Measurements from ENCODE around the gene CTSS. TPM values are rescaled to one million over a fixed set of nuclear protein-coding genes. Genes with fewer than 3 reads are reported as not detected.
"Not testable (repeated sequence)": the region's sequence is repeated elsewhere in the genome, so short reads cannot be mapped to it uniquely, and the experiment has no call there.

CTSS gene
- total RNA-seq, 1 experiment from 2014 or later = 0.66 TPM

DNA sequence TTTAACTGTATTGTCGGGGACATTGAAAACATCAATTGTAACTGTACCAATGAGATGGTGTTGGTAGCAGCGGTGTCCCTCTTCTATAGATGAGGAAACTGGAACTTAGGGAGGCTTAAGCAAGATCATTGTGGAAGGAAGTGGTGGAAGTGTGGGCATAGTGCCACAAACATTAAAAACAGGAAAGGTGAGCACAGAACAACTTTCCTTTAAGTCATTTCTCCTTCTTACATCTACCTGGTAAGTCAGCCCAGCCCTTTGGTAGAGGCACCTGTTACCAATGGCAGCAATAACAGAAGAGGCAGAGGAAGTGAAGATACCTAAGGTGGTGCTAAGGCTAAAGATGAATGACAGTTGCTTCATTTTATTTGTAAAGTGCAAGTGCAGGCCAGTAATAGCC is 12.0 kb upstream of the CTSS start (continued):
- TF ChIP-seq, protein P1, sequence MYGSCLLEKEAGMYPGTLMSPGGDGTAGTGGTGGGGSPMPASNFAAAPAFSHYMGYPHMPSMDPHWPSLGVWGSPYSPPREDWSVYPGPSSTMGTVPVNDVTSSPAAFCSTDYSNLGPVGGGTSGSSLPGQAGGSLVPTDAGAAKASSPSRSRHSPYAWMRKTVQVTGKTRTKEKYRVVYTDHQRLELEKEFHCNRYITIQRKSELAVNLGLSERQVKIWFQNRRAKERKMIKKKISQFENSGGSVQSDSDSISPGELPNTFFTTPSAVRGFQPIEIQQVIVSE (CRISPR knock-in tag; IDR thresholded peaks at IDR 0.05; ENCODE audit: borderline replicate concordance) = no peak
- no peak for TF ChIP-seq NFATC4 (CRISPR knock-in tag; IDR thresholded peaks at IDR 0.05)
- TF ChIP-seq, protein P2, sequence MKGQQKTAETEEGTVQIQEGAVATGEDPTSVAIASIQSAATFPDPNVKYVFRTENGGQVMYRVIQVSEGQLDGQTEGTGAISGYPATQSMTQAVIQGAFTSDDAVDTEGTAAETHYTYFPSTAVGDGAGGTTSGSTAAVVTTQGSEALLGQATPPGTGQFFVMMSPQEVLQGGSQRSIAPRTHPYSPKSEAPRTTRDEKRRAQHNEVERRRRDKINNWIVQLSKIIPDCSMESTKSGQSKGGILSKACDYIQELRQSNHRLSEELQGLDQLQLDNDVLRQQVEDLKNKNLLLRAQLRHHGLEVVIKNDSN (CRISPR knock-in tag; IDR thresholded peaks at IDR 0.05) = no peak
- TF ChIP-seq, protein P3, sequence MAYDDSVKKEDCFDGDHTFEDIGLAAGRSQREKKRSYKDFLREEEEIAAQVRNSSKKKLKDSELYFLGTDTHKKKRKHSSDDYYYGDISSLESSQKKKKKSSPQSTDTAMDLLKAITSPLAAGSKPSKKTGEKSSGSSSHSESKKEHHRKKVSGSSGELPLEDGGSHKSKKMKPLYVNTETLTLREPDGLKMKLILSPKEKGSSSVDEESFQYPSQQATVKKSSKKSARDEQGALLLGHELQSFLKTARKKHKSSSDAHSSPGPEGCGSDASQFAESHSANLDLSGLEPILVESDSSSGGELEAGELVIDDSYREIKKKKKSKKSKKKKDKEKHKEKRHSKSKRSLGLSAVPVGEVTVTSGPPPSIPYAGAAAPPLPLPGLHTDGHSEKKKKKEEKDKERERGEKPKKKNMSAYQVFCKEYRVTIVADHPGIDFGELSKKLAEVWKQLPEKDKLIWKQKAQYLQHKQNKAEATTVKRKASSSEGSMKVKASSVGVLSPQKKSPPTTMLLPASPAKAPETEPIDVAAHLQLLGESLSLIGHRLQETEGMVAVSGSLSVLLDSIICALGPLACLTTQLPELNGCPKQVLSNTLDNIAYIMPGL (CRISPR knock-in tag; IDR thresholded peaks at IDR 0.05) = no peak
- no peak for TF ChIP-seq MYBL2 (CRISPR knock-in tag; IDR thresholded peaks at IDR 0.05)
- TF ChIP-seq, protein P4, sequence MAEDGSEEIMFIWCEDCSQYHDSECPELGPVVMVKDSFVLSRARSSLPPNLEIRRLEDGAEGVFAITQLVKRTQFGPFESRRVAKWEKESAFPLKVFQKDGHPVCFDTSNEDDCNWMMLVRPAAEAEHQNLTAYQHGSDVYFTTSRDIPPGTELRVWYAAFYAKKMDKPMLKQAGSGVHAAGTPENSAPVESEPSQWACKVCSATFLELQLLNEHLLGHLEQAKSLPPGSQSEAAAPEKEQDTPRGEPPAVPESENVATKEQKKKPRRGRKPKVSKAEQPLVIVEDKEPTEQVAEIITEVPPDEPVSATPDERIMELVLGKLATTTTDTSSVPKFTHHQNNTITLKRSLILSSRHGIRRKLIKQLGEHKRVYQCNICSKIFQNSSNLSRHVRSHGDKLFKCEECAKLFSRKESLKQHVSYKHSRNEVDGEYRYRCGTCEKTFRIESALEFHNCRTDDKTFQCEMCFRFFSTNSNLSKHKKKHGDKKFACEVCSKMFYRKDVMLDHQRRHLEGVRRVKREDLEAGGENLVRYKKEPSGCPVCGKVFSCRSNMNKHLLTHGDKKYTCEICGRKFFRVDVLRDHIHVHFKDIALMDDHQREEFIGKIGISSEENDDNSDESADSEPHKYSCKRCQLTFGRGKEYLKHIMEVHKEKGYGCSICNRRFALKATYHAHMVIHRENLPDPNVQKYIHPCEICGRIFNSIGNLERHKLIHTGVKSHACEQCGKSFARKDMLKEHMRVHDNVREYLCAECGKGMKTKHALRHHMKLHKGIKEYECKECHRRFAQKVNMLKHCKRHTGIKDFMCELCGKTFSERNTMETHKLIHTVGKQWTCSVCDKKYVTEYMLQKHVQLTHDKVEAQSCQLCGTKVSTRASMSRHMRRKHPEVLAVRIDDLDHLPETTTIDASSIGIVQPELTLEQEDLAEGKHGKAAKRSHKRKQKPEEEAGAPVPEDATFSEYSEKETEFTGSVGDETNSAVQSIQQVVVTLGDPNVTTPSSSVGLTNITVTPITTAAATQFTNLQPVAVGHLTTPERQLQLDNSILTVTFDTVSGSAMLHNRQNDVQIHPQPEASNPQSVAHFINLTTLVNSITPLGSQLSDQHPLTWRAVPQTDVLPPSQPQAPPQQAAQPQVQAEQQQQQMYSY (CRISPR knock-in tag; IDR thresholded peaks at IDR 0.05) = no peak
- no peak for TF ChIP-seq TEAD1 (CRISPR knock-in tag; IDR thresholded peaks at IDR 0.05)

DNA sequence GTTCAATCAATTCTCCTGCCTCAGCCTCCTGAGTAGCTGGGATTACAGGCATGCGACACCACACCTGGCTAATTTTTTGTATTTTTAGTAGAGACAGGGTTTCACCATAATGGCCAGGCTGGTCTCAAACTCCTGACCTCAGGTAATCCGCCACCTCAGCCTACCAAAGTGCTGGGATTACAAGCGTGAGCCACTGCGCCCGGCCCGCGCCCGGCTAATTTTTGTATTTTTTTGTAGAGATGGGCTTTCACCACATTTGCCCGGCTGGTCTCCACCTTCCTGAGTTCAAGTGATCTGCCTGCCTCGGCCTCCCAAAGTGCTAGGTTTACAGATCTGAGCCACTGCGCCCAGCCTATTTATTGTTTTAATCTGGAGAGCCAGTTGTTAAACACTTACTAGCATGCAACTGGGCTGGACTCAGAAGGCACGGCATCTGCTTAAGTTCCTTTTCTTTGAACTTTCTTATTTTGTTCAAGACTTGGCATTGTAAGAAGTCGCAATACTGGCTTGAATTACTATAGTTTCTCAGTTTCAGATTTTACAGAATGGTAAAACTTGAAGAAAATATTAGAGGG is 10.4 kb upstream of the CTSS start:
- H3K4me1 Mint-ChIP-seq; H3K27ac Mint-ChIP-seq; H3K27me3 Mint-ChIP-seq (ENCODE audit: low read depth); H3K36me3 Mint-ChIP-seq; ATAC-seq; H3K4me3 Mint-ChIP-seq; POLR2A ChIA-PET; DNase-seq (ENCODE audit: low spot score); H3K9me3 Mint-ChIP-seq; CTCF ChIA-PET: not testable (repeated sequence)

DNA sequence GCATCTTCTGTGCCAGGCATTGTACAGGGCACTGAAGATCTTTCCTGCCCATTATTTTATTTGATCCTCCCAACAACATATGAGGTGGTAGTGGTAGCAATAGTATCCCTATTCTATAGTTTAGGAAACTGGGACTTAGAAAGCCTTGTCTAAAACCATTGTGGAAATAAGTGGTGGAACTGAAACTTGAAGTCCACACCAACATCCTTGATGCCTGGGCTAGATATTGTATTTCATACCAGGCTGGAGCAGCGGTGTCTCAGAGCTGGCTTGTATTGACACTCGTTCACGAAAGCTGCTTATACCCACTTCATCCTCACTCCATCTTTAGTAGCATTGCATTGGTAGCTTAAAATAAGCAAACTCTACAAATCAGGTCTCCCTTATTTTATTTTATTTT is 9.7 kb upstream of the CTSS start:
- no peaks in the 10 kb centered on the region for H3K4me1 Mint-ChIP-seq
- peaks cover 5% of the 10 kb centered on the region for H3K36me3 Mint-ChIP-seq
- no peaks in the 10 kb centered on the region for H3K27me3 Mint-ChIP-seq (ENCODE audit: low read depth)
- H3K27ac Mint-ChIP-seq = no peak overlapping the region
- DNase-seq (ENCODE audit: low spot score) (no peak), ATAC-seq (no peak)
- H3K4me3 Mint-ChIP-seq = no peak overlapping the region
- peaks cover 3% of the 10 kb centered on the region for H3K9me3 Mint-ChIP-seq
- ChIA-PET POLR2A (interaction anchor here (0.6 kb wide), 1 partner anchor 404 kb away, joined by 3 read pairs; no protein-coding TSS in a partner anchor), CTCF (interaction anchor here (0.9 kb wide), 1 partner anchor 109 kb away, joined by 3 read pairs; no protein-coding TSS in a partner anchor)
- TF ChIP-seq GABPB1 (CRISPR knock-in tag; IDR thresholded peaks at IDR 0.05) (no peak), SP1 (CRISPR knock-in tag; conservative IDR thresholded peaks at IDR 0.05) (no peak), SOX15 (CRISPR knock-in tag; IDR thresholded peaks at IDR 0.05) (no peak), ZNF219 (CRISPR knock-in tag; IDR thresholded peaks at IDR 0.05; ENCODE audit: borderline replicate concordance) (no peak), NFE2L1 (CRISPR knock-in tag; IDR thresholded peaks at IDR 0.05) (no peak)
- TF ChIP-seq, protein P5, sequence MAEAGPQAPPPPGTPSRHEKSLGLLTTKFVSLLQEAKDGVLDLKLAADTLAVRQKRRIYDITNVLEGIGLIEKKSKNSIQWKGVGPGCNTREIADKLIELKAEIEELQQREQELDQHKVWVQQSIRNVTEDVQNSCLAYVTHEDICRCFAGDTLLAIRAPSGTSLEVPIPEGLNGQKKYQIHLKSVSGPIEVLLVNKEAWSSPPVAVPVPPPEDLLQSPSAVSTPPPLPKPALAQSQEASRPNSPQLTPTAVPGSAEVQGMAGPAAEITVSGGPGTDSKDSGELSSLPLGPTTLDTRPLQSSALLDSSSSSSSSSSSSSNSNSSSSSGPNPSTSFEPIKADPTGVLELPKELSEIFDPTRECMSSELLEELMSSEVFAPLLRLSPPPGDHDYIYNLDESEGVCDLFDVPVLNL (CRISPR knock-in tag; IDR thresholded peaks at IDR 0.05; ENCODE audit: borderline replicate concordance, low read depth) = no peak
- TF ChIP-seq, protein P6, sequence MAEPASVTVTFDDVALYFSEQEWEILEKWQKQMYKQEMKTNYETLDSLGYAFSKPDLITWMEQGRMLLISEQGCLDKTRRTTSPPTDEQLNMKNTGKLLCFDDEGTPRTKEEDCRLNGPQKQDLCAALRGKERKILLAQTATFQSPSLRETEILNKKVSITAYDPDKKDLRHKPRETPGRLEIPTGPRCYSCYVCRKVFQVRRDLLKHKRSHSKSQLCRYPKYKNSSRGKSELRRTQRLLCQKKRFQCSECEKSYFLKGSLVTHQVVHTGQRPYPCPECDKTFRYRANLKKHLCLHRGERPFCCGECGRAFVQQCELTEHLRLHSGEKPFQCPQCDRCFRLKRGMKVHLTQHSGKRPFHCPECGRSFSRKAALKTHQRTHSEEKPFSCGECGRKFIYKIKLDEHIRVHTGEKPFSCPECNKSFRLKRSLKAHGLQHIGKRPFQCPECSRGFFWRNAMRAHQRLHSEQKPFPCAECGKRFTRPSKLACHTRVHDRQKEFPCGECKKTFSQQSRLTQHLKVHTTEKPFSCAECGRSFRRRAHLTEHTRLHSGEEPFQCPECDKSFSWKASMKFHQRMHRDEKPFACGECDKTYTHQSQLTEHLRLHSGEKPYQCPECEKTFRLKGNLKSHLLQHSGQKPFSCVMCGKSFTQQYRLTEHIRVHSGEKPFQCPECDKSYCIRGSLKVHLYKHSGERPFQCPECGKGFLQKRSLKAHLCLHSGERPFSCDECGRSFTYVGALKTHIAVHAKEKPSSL (CRISPR knock-in tag; conservative IDR thresholded peaks at IDR 0.05) = no peak
- TF ChIP-seq, protein P7, sequence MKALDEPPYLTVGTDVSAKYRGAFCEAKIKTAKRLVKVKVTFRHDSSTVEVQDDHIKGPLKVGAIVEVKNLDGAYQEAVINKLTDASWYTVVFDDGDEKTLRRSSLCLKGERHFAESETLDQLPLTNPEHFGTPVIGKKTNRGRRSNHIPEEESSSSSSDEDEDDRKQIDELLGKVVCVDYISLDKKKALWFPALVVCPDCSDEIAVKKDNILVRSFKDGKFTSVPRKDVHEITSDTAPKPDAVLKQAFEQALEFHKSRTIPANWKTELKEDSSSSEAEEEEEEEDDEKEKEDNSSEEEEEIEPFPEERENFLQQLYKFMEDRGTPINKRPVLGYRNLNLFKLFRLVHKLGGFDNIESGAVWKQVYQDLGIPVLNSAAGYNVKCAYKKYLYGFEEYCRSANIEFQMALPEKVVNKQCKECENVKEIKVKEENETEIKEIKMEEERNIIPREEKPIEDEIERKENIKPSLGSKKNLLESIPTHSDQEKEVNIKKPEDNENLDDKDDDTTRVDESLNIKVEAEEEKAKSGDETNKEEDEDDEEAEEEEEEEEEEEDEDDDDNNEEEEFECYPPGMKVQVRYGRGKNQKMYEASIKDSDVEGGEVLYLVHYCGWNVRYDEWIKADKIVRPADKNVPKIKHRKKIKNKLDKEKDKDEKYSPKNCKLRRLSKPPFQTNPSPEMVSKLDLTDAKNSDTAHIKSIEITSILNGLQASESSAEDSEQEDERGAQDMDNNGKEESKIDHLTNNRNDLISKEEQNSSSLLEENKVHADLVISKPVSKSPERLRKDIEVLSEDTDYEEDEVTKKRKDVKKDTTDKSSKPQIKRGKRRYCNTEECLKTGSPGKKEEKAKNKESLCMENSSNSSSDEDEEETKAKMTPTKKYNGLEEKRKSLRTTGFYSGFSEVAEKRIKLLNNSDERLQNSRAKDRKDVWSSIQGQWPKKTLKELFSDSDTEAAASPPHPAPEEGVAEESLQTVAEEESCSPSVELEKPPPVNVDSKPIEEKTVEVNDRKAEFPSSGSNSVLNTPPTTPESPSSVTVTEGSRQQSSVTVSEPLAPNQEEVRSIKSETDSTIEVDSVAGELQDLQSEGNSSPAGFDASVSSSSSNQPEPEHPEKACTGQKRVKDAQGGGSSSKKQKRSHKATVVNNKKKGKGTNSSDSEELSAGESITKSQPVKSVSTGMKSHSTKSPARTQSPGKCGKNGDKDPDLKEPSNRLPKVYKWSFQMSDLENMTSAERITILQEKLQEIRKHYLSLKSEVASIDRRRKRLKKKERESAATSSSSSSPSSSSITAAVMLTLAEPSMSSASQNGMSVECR (CRISPR knock-in tag; IDR thresholded peaks at IDR 0.05; ENCODE audit: borderline replicate concordance) = no peak
- TF ChIP-seq, protein P8, sequence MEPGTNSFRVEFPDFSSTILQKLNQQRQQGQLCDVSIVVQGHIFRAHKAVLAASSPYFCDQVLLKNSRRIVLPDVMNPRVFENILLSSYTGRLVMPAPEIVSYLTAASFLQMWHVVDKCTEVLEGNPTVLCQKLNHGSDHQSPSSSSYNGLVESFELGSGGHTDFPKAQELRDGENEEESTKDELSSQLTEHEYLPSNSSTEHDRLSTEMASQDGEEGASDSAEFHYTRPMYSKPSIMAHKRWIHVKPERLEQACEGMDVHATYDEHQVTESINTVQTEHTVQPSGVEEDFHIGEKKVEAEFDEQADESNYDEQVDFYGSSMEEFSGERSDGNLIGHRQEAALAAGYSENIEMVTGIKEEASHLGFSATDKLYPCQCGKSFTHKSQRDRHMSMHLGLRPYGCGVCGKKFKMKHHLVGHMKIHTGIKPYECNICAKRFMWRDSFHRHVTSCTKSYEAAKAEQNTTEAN (CRISPR knock-in tag; IDR thresholded peaks at IDR 0.05) = no peak

Data from WTC11 (cell line).